ENCODE results near the gene TTC3. TPM values are rescaled to one million over a fixed set of nuclear protein-coding genes. Genes with fewer than 3 reads are reported as not detected.

Gene TTC3
- total RNA-seq, 1 donor from 2014 or later = 223 TPM

GRCh38 chr21:37062593-37062935 is 10.5 kb upstream of the TTC3 start:
- no peak for TF ChIP-seq CTCF (IDR thresholded peaks at IDR 0.05; ENCODE audit: insufficient read depth, low read depth, low read length)
- TF ChIP-seq EZH2 (IDR thresholded peaks at IDR 0.05; ENCODE audit: insufficient read depth, low read length) = no peak
- Histone ChIP-seq H3K27me3 (ENCODE audit: insufficient read depth, low read length) (no peaks in the 10 kb centered on the region), H3K9ac (ENCODE audit: low read length) (no peak overlapping the region), H3K36me3 (ENCODE audit: insufficient read depth, low read length) (no peaks in the 10 kb centered on the region), H3K4me3 (ENCODE audit: insufficient read depth, low read depth, low read length) (no peak overlapping the region), H3K4me1 (ENCODE audit: insufficient read depth, low read length) (peaks cover 21% of the 10 kb centered on the region), H4K20me1 (ENCODE audit: insufficient read depth, low read length) (no peaks in the 10 kb centered on the region), H3K9me3 (ENCODE audit: insufficient read depth, low read depth, low read length) (no peaks in the 10 kb centered on the region), H2AFZ (ENCODE audit: low read depth, low read length) (no peak overlapping the region), H3K79me2 (ENCODE audit: insufficient read depth, low read length) (no peaks in the 10 kb centered on the region), H3K27ac (ENCODE audit: low read depth, low read length) (no peak overlapping the region), H3K4me2 (ENCODE audit: low read length) (no peak overlapping the region)
- H3K36me3 Mint-ChIP-seq (ENCODE audit: low read depth, unreplicated experiment) = peaks cover 3% of the 10 kb centered on the region
- peaks cover 30% of the 10 kb centered on the region for H3K4me1 Mint-ChIP-seq (ENCODE audit: low read depth, unreplicated experiment)
- FAIRE-seq (no peak), DNase-seq (ENCODE audit: low read depth) (no peak)
- H3K27me3 Mint-ChIP-seq (ENCODE audit: low read depth, unreplicated experiment) = no peaks in the 10 kb centered on the region
- H3K27ac Mint-ChIP-seq (ENCODE audit: unreplicated experiment) = no peak overlapping the region
- H3K9me3 Mint-ChIP-seq (ENCODE audit: unreplicated experiment) = peaks cover 6% of the 10 kb centered on the region
- H3K4me3 Mint-ChIP-seq (ENCODE audit: unreplicated experiment) = no peak overlapping the region

GRCh38 chr21:37063433-37063832 is 9.6 kb upstream of the TTC3 start:
- Histone ChIP-seq H3K79me2 (ENCODE audit: insufficient read depth, low read length) (no peaks in the 10 kb centered on the region), H3K9ac (ENCODE audit: low read length) (no peak overlapping the region), H3K4me1 (ENCODE audit: insufficient read depth, low read length) (peaks cover 21% of the 10 kb centered on the region), H3K27me3 (ENCODE audit: insufficient read depth, low read length) (no peaks in the 10 kb centered on the region), H3K4me3 (ENCODE audit: insufficient read depth, low read depth, low read length) (no peak overlapping the region), H3K36me3 (ENCODE audit: insufficient read depth, low read length) (no peaks in the 10 kb centered on the region), H3K27ac (ENCODE audit: low read depth, low read length) (no peak overlapping the region), H2AFZ (ENCODE audit: low read depth, low read length) (no peak overlapping the region), H3K9me3 (ENCODE audit: insufficient read depth, low read depth, low read length) (no peaks in the 10 kb centered on the region), H4K20me1 (ENCODE audit: insufficient read depth, low read length) (no peaks in the 10 kb centered on the region), H3K4me2 (ENCODE audit: low read length) (no peak overlapping the region)
- H3K27ac Mint-ChIP-seq (ENCODE audit: unreplicated experiment) = peak overlapping the region; percentile 87
- H3K4me1 Mint-ChIP-seq (ENCODE audit: low read depth, unreplicated experiment) = peaks cover 30% of the 10 kb centered on the region
- H3K9me3 Mint-ChIP-seq (ENCODE audit: unreplicated experiment) = peaks cover 6% of the 10 kb centered on the region
- peaks cover 3% of the 10 kb centered on the region for H3K36me3 Mint-ChIP-seq (ENCODE audit: low read depth, unreplicated experiment)
- no peak for TF ChIP-seq CTCF (IDR thresholded peaks at IDR 0.05; ENCODE audit: insufficient read depth, low read depth, low read length)
- TF ChIP-seq EZH2 (IDR thresholded peaks at IDR 0.05; ENCODE audit: insufficient read depth, low read length) = no peak
- DNase-seq (ENCODE audit: low read depth) = no peak
- H3K4me3 Mint-ChIP-seq (ENCODE audit: unreplicated experiment) = no peak overlapping the region
- H3K27me3 Mint-ChIP-seq (ENCODE audit: low read depth, unreplicated experiment) = no peaks in the 10 kb centered on the region
- no peak for FAIRE-seq

- H3K27ac Mint-ChIP-seq (ENCODE audit: unreplicated experiment) = peak overlapping the region; percentile 87
- DNase-seq (ENCODE audit: low read depth) (no peak), FAIRE-seq (no peak)
- Histone ChIP-seq H3K36me3 (ENCODE audit: insufficient read depth, low read length) (no peaks in the 10 kb centered on the region), H3K27ac (ENCODE audit: low read depth, low read length) (no peak overlapping the region), H2AFZ (ENCODE audit: low read depth, low read length) (no peak overlapping the region), H3K4me3 (ENCODE audit: insufficient read depth, low read depth, low read length) (no peak overlapping the region), H3K9me3 (ENCODE audit: insufficient read depth, low read depth, low read length) (no peaks in the 10 kb centered on the region), H3K4me2 (ENCODE audit: low read length) (no peak overlapping the region), H3K9ac (ENCODE audit: low read length) (no peak overlapping the region), H3K4me1 (ENCODE audit: insufficient read depth, low read length) (peaks cover 20% of the 10 kb centered on the region), H3K27me3 (ENCODE audit: insufficient read depth, low read length) (no peaks in the 10 kb centered on the region), H4K20me1 (ENCODE audit: insufficient read depth, low read length) (no peaks in the 10 kb centered on the region), H3K79me2 (ENCODE audit: insufficient read depth, low read length) (no peaks in the 10 kb centered on the region)
- H3K27me3 Mint-ChIP-seq (ENCODE audit: low read depth, unreplicated experiment) = no peaks in the 10 kb centered on the region
- peaks cover 5% of the 10 kb centered on the region for H3K36me3 Mint-ChIP-seq (ENCODE audit: low read depth, unreplicated experiment)
- no peak for TF ChIP-seq EZH2 (IDR thresholded peaks at IDR 0.05; ENCODE audit: insufficient read depth, low read length)
- no peak for TF ChIP-seq CTCF (IDR thresholded peaks at IDR 0.05; ENCODE audit: insufficient read depth, low read depth, low read length)
- H3K4me3 Mint-ChIP-seq (ENCODE audit: unreplicated experiment) = peak overlapping the region; percentile 35
- peaks cover 2% of the 10 kb centered on the region for H3K9me3 Mint-ChIP-seq (ENCODE audit: unreplicated experiment)
- peaks cover 29% of the 10 kb centered on the region for H3K4me1 Mint-ChIP-seq (ENCODE audit: low read depth, unreplicated experiment)
Observed at GRCh38 chr21:37064841-37065240, 8.2 kb upstream of the TTC3 start.
